ENCODE measurements around the gene RBM10. TPM values are rescaled to one million over a fixed set of nuclear protein-coding genes. Genes with fewer than 3 reads are reported as not detected.
"Not testable (repeated sequence)": the region's sequence is repeated elsewhere in the genome, so short reads cannot be mapped to it uniquely, and the experiment has no call there.

Gene RBM10
- 41.2 and 57.0 TPM in 2 replicates for total RNA-seq

DNA sequence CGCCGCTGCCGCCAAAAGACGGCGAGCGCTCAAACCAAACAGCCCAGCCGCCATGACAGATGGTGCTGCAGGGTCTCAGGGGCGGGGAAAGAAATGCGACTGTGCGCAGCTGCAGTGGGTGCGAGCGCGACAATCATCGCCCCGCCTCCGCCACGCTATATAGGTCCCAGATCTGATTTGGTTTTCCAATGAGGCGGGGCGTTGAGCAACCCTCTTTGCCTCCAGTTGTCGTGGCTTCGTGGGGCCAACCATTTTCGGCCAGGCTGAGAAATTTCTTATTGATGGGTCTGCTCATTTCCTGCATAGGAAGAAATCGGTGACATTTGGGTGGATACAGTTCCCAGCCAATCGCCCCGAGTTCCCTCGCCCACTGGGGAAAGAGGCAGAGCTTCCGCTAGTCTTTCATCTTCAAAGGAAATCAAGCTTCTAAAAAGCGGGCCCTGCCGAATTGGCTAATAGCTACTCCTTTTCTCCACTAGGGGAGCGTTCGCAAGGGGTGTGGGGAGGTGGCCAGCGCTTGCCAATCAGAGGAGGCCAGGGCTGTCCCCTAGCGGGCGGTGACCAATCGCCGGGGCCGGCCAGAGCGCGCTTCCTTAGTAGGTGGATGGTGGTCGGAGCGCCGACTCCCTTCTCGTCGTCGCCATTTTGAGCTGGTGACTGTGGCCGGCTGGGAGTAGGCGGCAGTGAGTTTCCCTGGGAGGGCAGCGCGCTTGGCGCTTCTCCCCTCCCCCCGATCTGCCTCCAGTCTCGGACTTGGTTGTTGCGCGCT lies at the start of gene RBM10, which contains the start of gene NDUFB11:
TSS of gene RBM10 (plus strand) at position 596 of the 769 bp plus-strand sequence. CDS start 2,261 bp downstream, outside the sequence.
TSS of gene NDUFB11 (minus strand) at position 77 of the 769 bp plus-strand sequence. CDS start at position 54, 23 bp downstream.
- peak within 1 kb of the TSS; percentile 75 for H3K4me3 ChIP-seq (ENCODE audit: low read depth, low read length)
- DNase-seq (ENCODE audit: low read depth), result peak; percentile 63
- peak; percentile 57 for TF ChIP-seq CTCF (conservative IDR thresholded peaks at IDR 0.05; ENCODE audit: low read depth, low read length)

GRCh38 chrX:47097018-47097417 lies 48.0 kb upstream of the RBM10 start:
- no peak for DNase-seq (ENCODE audit: low read depth)
- no peak for TF ChIP-seq CTCF (conservative IDR thresholded peaks at IDR 0.05; ENCODE audit: low read depth, low read length)
- no peak overlapping the region for H3K4me3 ChIP-seq (ENCODE audit: low read depth, low read length)

GRCh38 chrX:47098338-47099094 lies 46.5 kb upstream of the RBM10 start:
- H3K4me3 ChIP-seq (ENCODE audit: low read depth, low read length), result no peak overlapping the region
- no peak for TF ChIP-seq CTCF (conservative IDR thresholded peaks at IDR 0.05; ENCODE audit: low read depth, low read length)
- no peak for DNase-seq (ENCODE audit: low read depth)

- H3K4me3 ChIP-seq (ENCODE audit: low read depth, low read length), result no peak overlapping the region
- no peak for DNase-seq (ENCODE audit: low read depth)
- no peak for TF ChIP-seq CTCF (conservative IDR thresholded peaks at IDR 0.05; ENCODE audit: low read depth, low read length)
Observed at GRCh38 chrX:47101206-47101605, 43.8 kb upstream of the RBM10 start.

GRCh38 chrX:47110936-47111615 lies 33.9 kb upstream of the RBM10 start:
- not testable (repeated sequence) for H3K4me3 ChIP-seq (ENCODE audit: low read depth, low read length); DNase-seq (ENCODE audit: low read depth)

GRCh38 chrX:47112316-47112954 lies 32.6 kb upstream of the RBM10 start:
- peak overlapping the region; percentile 31 for H3K4me3 ChIP-seq (ENCODE audit: low read depth, low read length)
- TF ChIP-seq CTCF (conservative IDR thresholded peaks at IDR 0.05; ENCODE audit: low read depth, low read length), result peak; percentile 18
- no peak for DNase-seq (ENCODE audit: low read depth)

DNA sequence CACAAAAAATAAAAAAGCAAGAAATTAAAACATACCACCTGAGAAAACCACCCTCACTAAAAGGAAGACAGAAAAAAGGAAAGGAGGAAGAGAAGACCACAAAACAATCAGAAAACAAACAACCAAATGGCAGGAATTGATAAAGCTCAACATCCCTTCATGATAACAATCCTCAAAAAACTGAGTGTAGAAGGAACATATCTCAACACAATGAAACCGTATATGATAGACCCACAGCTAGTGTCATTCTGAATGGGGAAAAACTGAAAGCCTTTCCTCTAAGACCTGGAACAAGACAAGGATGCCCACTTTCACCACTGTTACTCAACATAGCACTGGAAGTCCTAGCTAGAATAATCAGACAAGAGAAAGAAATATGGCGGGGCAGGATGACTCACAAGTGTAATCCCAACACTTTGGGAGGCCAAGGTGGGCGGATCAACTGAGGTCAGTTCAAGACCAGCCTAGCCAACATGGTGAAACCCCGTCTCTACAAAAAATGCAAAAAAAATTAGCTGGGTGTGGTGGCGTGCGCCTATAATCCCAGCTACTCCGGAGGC lies 28.4 kb upstream of the RBM10 start:
- H3K4me3 ChIP-seq (ENCODE audit: low read depth, low read length); DNase-seq (ENCODE audit: low read depth): not testable (repeated sequence)

- H3K4me3 ChIP-seq (ENCODE audit: low read depth, low read length); DNase-seq (ENCODE audit: low read depth): not testable (repeated sequence)
Observed at GRCh38 chrX:47124466-47124865, 20.6 kb upstream of the RBM10 start.

Data from epithelial cell of proximal tubule (primary cell).